AG04449 (cell line): ENCODE results near the gene MMS22L.
A peak's percentile ranks its signal among the peaks of the same experiment; 100 is the strongest.

ENCODE experiments used
- CTCF ChIA-PET: fragments of 350-600 bp; formaldehyde crosslinking; extraction: SDS; loops from one replicate; lab custom pipeline; 2021; ENCODE audit warnings: antibody characterized with exemption; lab: Yijun Ruan, JAX
- POLR2A ChIA-PET: fragments of 400-600, 350-600 bp; formaldehyde crosslinking; extraction: SDS; loops from one replicate; lab custom pipeline; 2020; ENCODE audit warnings: antibody characterized with exemption, inconsistent platforms; lab: Yijun Ruan, JAX
- DNase-seq: peaks from one replicate; pipeline ENCODE4 v3.0.0-alpha.2; 2010; ENCODE audit warnings: low read depth, low spot score
- H3K4me3 ChIP-seq: 2 replicates; pipeline ENCODE4 v1.5.1; 2011; ENCODE audit warnings: low read depth, mild to moderate bottlenecking, control low read depth, low read length
- TF ChIP-seq, protein P1 (sequence below): IDR thresholded peaks from one replicate; pipeline ENCODE4 v1.5.1; 2011; ENCODE audit warnings: mild to moderate bottlenecking, moderate library complexity, low read length, control low read depth, inconsistent platforms; ENCODE audit not compliant: insufficient read depth; ENCODE audit errors: missing control alignments

MMS22L gene

DNA sequence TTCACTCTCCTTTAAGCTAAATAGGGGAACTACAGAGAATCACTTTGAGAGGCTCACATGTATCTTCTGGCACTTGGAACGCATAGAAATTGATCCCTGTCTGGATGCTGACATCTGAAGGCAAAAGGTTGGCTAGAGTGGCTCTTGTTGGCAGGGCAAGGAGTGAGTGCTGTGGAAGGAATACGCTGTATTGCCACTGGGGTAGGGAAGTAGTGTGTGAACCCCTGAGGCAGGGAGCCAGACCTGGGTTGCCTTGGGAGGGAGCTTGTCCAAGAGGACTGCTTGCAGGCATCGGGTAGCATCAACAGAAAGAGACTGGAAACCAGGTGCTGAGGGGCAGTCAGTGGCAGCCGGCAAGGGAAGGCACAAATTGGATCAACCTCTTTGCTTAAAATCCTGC lies 8.9 kb upstream of the MMS22L start:
- POLR2A ChIA-PET, result no interaction called here
- CTCF ChIA-PET, result no interaction called here
- no peak overlapping the region for H3K4me3 ChIP-seq
- TF ChIP-seq, protein P1, sequence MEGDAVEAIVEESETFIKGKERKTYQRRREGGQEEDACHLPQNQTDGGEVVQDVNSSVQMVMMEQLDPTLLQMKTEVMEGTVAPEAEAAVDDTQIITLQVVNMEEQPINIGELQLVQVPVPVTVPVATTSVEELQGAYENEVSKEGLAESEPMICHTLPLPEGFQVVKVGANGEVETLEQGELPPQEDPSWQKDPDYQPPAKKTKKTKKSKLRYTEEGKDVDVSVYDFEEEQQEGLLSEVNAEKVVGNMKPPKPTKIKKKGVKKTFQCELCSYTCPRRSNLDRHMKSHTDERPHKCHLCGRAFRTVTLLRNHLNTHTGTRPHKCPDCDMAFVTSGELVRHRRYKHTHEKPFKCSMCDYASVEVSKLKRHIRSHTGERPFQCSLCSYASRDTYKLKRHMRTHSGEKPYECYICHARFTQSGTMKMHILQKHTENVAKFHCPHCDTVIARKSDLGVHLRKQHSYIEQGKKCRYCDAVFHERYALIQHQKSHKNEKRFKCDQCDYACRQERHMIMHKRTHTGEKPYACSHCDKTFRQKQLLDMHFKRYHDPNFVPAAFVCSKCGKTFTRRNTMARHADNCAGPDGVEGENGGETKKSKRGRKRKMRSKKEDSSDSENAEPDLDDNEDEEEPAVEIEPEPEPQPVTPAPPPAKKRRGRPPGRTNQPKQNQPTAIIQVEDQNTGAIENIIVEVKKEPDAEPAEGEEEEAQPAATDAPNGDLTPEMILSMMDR, result no peak
- no peak for DNase-seq

DNA sequence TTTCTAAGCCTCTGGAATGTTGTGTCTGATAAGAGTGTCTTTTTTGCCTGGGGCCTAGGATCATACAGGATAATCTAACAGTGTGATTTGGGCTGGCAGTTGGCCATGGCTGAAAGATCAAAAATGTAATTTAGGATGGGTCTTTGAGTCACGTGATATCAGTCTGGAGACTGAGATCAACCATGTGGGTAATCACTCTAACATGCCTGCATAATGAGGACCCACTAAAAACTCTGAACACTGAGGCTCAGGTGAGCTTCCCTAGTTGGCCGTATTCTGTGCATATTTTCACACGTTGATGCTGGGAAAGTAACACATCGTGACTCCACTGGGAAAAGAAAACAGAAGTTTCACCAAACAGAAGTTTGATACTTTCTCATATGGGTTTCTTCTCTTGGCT lies 6.3 kb upstream of the MMS22L start:
- TF ChIP-seq, protein P1, result no peak
- ChIA-PET CTCF (no interaction called here), POLR2A (no interaction called here)

DNA sequence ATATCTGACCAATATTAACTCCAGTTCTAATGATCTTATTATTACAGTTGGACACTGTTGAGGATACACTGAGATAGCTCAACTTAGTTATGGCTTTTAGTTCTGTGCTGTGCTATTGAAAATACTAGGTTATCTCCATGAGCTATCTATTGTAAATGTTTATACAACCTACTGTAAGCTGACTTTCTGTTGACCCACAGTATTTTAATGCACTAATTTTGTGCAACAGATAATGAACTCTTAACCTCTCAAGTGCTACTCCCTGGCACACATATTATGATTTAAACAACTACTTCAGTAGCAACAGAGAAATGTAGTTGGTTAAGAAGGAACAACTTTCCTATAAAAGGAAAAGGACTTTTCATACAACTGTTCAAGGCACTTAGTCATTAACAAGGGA lies 5.2 kb upstream of the MMS22L start:
- ChIA-PET POLR2A (no interaction called here), CTCF (no interaction called here)
- TF ChIP-seq, protein P1, result no peak
- DNase-seq, result no peak
- no peak overlapping the region for H3K4me3 ChIP-seq

More for the DNA sequence above, 6.3 kb upstream of the MMS22L start:
- no peak for DNase-seq
- H3K4me3 ChIP-seq, result no peak overlapping the region

DNA sequence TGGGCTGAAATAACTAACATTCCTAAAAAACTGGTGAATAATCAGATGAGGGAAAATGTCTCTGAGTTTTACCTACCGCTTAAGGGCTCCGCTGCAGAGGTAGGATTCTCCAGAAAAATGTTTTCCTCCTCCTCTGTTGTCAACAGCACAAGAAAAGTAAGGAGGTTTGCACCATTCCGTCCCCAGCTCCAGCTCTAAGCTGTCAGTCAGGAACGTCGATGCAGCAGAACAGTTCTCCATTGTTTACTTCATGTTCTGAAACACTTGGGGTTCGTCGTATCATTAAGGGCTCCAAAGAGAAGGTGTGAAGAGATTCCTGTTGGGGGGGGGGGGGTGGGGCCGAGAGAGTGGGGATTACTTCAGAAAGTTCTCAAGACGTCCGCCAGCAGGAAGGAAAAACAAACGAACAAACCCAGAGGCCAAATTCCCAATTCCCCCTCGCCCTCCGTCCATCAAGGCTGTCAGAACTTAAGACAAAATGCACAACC lies 734 bp downstream of the MMS22L start:
- ChIA-PET CTCF (interaction anchor here (1.9 kb wide), 1 partner anchor 68 kb away, joined by 5 read pairs; no protein-coding TSS in a partner anchor), POLR2A (no interaction called here)
- H3K4me3 ChIP-seq, result peak overlapping the region; percentile 92
- no peak for DNase-seq
- TF ChIP-seq, protein P1, result no peak

DNA sequence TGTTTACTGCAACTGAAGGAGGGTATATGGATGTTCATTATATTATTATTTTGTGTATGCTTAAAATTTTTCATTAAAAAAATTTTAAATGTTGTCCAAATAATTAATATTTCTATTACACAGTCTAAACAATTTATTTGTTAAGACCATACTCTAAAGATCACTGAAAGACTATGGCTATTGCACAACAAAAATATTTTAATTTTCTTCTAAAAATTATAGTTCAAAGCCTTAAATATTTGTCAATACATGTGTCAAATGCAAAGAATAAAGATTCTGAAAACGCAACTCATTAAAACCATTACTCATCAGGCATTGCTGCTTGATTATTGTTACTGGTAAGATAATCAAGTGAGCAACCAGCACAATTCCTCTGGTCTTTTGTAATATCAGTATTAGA lies 2.2 kb downstream of the MMS22L start:
- ChIA-PET POLR2A (no interaction called here), CTCF (no interaction called here)
- no peak for DNase-seq
- H3K4me3 ChIP-seq, result no peak overlapping the region
- TF ChIP-seq, protein P1, result no peak

DNA sequence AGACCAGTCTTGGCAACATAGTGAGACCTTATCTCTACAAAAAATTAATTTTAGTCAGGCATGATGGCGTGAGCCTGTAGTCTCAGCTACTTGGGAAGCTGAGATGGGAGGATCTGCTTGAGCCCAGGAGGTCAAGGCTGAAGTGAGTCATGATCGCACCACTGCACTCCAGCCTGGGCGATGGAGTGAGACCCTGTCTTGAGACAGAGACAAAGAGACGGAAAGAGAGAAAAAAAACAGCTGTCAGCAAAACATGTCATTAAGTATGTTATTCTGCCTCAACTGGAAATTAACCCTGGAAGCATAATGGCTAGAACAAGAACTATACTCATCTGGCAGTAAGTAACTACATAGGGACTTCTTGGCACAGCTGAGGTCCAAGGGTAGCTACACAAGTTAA lies 7.2 kb downstream of the MMS22L start:
- H3K4me3 ChIP-seq, result no peak overlapping the region
- ChIA-PET POLR2A (no interaction called here), CTCF (interaction anchor here (0.8 kb wide), 1 partner anchor 88 kb away, joined by 4 read pairs; no protein-coding TSS in a partner anchor)
- TF ChIP-seq, protein P1, result no peak
- no peak for DNase-seq
